ENCODE results near the gene HES3.

DNA sequence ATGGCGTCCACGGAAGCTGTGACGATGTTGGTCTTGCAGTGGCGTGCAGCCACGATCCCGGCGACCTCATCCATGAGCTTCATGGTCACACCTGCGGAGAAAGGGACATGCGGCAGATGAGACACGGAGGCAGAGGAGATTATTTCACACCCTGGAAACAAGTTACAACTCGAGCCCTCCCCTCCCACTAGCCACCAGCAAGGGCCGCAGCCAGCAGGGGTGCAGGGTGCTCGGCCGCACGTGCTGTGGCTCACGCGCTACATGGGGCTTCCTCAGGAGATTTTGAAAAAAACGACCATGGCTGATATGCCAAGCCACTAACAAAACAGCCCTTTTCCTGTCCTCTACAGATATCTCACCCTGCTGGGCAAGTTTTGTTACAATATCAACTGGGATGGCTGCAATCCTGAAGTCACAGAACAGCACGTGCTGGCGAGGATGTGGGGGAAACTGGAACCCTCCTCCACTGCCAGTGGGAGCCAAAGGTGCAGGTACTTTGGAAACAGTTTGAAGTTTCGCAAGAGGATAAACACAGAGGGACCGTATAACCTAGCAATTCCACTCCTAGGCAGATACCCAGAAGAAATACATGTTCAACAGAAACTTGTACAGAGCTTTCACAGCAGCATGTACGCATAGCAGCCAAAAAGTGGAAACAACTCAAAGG, 51.0 kb downstream of the HES3 start:
- TF ChIP-seq, protein P1, sequence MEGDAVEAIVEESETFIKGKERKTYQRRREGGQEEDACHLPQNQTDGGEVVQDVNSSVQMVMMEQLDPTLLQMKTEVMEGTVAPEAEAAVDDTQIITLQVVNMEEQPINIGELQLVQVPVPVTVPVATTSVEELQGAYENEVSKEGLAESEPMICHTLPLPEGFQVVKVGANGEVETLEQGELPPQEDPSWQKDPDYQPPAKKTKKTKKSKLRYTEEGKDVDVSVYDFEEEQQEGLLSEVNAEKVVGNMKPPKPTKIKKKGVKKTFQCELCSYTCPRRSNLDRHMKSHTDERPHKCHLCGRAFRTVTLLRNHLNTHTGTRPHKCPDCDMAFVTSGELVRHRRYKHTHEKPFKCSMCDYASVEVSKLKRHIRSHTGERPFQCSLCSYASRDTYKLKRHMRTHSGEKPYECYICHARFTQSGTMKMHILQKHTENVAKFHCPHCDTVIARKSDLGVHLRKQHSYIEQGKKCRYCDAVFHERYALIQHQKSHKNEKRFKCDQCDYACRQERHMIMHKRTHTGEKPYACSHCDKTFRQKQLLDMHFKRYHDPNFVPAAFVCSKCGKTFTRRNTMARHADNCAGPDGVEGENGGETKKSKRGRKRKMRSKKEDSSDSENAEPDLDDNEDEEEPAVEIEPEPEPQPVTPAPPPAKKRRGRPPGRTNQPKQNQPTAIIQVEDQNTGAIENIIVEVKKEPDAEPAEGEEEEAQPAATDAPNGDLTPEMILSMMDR (IDR thresholded peaks at IDR 0.05; ENCODE audit: low read length), result no peak
- no peak for TF ChIP-seq EZH2 (IDR thresholded peaks at IDR 0.05; ENCODE audit: borderline replicate concordance, low read length)
